ENCODE results near the gene ENPP7.

ENPP7 gene

DNA sequence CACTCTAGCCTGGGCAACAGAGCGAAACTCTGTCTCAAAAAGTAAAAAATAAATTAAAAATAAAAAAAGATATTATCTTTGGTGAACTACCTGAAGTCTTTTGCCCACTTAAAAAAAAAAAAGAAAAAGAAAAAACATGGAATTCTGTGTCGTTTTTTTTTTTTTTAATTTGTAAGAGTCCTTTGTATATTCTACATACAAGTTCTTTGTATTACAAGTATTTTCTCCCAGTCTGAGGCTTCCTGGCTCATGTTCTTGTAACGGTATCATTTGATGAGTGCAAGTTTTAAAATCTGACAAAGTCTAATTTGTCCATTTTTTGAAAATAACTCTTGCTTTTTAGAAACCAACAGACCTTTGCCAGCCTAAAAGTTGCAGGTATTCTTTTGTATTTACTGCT is 35.0 kb downstream of the ENPP7 start:
- Histone ChIP-seq H3K36me3 (ENCODE audit: control insufficient read depth in 2 of 2, insufficient read depth in 1 of 2, low read length in 2 of 2) (no peaks in the 10 kb centered on the region), H3K4me3 (ENCODE audit: low read depth, low read length) (no peak overlapping the region), H3K9me3 (ENCODE audit: control insufficient read depth, insufficient read depth, low read depth, low read length) (no peaks in the 10 kb centered on the region), H3K27ac (ENCODE audit: extremely low read depth, low read depth, low read length) (no peak overlapping the region), H3K4me1 (ENCODE audit: control insufficient read depth, insufficient read depth, low read length) (no peaks in the 10 kb centered on the region)
- TF ChIP-seq, protein P1, sequence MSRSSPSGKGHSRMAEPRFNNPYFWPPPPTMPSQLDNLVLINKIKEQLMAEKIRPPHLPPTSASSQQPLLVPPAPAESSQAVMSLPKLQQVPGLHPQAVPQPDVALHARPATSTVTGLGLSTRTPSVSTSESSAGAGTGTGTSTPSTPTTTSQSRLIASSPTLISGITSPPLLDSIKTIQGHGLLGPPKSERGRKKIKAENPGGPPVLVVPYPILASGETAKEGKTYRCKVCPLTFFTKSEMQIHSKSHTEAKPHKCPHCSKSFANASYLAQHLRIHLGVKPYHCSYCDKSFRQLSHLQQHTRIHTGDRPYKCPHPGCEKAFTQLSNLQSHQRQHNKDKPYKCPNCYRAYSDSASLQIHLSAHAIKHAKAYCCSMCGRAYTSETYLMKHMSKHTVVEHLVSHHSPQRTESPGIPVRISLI (tag by site-specific recombination; IDR thresholded peaks at IDR 0.05): no peak
- TF ChIP-seq ZNF274 (IDR thresholded peaks at IDR 0.05; ENCODE audit: low read length) (no peak), ZNF274 (tag by site-specific recombination; IDR thresholded peaks at IDR 0.05; ENCODE audit: borderline replicate concordance) (no peak), ZNF311 (tag by site-specific recombination; IDR thresholded peaks at IDR 0.05; ENCODE audit: borderline replicate concordance) (no peak), BCL11A (tag by site-specific recombination; IDR thresholded peaks at IDR 0.05; ENCODE audit: low read depth) (no peak), ZNF223 (tag by site-specific recombination; IDR thresholded peaks at IDR 0.05) (no peak), ZNF843 (tag by site-specific recombination; IDR thresholded peaks at IDR 0.05) (no peak), MYNN (tag by site-specific recombination; IDR thresholded peaks at IDR 0.05; ENCODE audit: borderline replicate concordance) (no peak), ZNF433 (tag by site-specific recombination; IDR thresholded peaks at IDR 0.05; ENCODE audit: low read depth) (no peak), ZNF302 (tag by site-specific recombination; IDR thresholded peaks at IDR 0.05; ENCODE audit: low read depth) (no peak), TRIM28 (IDR thresholded peaks at IDR 0.05; ENCODE audit: borderline replicate concordance, low read length) (no peak), SALL2 (tag by site-specific recombination; IDR thresholded peaks at IDR 0.05; ENCODE audit: borderline replicate concordance) (no peak), ZNF174 (tag by site-specific recombination; IDR thresholded peaks at IDR 0.05) (no peak), ZNF658 (tag by site-specific recombination; IDR thresholded peaks at IDR 0.05) (no peak), GLIS1 (tag by site-specific recombination; IDR thresholded peaks at IDR 0.05) (no peak), FEZF1 (tag by site-specific recombination; IDR thresholded peaks at IDR 0.05) (no peak)
- TF ChIP-seq, protein P2, sequence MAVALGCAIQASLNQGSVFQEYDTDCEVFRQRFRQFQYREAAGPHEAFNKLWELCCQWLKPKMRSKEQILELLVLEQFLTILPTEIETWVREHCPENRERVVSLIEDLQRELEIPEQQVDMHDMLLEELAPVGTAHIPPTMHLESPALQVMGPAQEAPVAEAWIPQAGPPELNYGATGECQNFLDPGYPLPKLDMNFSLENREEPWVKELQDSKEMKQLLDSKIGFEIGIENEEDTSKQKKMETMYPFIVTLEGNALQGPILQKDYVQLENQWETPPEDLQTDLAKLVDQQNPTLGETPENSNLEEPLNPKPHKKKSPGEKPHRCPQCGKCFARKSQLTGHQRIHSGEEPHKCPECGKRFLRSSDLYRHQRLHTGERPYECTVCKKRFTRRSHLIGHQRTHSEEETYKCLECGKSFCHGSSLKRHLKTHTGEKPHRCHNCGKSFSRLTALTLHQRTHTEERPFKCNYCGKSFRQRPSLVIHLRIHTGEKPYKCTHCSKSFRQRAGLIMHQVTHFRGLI (tag by site-specific recombination; IDR thresholded peaks at IDR 0.05): no peak
- POLR2A ChIA-PET: no interaction called here
- CTCF ChIA-PET: no interaction called here

DNA sequence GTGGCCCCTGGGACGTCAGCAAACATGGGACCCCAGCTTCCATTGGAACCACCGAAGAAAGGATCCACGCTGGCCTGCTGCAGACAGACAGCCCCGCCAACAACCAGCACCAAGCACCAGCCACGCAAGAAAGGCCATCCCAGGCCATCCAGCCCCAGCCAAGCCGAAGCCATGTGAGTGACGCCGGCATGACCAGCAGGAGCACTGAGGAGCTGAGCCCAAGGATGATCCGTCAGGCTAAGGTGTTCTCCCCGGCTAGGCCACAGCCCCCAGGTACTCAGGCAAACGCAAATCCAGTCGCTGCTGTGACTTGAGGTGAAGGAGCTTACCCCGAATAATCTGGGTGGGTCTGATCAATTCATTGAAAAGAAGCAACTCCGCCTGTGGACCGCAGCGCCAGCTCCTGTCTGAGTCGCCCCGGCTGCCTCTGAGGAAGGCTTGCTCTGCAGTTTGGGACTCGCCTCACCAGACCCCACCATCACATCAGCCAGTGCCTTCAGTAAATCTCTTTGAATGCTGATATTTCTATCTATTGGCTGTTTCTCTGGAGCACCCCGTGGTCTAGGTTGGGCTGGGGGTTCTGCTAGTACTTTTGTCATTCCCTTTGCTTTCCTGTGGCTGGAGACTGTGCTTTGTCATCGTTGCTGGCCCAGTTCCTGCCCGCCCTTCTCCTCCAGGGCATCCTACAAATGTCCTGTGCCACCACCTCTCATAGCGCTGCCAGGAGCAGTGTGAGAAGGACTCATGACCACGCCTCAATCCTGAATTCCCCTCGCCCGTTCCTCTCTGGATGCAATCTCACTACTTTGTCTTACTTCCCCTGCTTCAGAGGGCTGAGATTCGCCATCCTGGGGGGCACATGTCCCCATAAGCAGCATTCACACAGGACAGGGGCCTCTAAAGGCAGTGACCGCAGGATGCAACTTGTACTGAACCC is 39.1 kb downstream of the ENPP7 start:
- Histone ChIP-seq H3K27ac (ENCODE audit: extremely low read depth, low read depth, low read length) (no peak overlapping the region), H3K36me3 (ENCODE audit: control insufficient read depth in 2 of 2, insufficient read depth in 1 of 2, low read length in 2 of 2) (no peaks in the 10 kb centered on the region), H3K4me3 (ENCODE audit: low read depth, low read length) (no peak overlapping the region), H3K4me1 (ENCODE audit: control insufficient read depth, insufficient read depth, low read length) (no peaks in the 10 kb centered on the region), H3K9me3 (ENCODE audit: control insufficient read depth, insufficient read depth, low read depth, low read length) (no peaks in the 10 kb centered on the region)
- TF ChIP-seq ZXDB (tag by site-specific recombination; IDR thresholded peaks at IDR 0.05): no peak
- TF ChIP-seq ZNF37A (tag by site-specific recombination; IDR thresholded peaks at IDR 0.05): no peak
- TF ChIP-seq, protein P3, sequence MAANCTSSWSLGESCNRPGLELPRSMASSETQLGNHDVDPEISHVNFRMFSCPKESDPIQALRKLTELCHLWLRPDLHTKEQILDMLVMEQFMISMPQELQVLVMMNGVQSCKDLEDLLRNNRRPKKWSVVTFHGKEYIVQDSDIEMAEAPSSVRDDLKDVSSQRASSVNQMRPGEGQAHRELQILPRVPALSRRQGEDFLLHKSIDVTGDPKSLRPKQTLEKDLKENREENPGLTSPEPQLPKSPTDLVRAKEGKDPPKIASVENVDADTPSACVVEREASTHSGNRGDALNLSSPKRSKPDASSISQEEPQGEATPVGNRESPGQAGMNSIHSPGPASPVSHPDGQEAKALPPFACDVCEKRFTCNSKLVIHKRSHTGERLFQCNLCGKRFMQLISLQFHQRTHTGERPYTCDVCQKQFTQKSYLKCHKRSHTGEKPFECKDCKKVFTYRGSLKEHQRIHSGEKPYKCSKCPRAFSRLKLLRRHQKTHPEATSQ (tag by site-specific recombination; IDR thresholded peaks at IDR 0.05): no peak
- TF ChIP-seq ZNF623 (tag by site-specific recombination; IDR thresholded peaks at IDR 0.05): no peak
- TF ChIP-seq ZNF155 (tag by site-specific recombination; IDR thresholded peaks at IDR 0.05): no peak
- TF ChIP-seq ZNF544 (tag by site-specific recombination; IDR thresholded peaks at IDR 0.05): no peak
- no peak for TF ChIP-seq HOXC10 (CRISPR knock-in tag; IDR thresholded peaks at IDR 0.05)
- TF ChIP-seq ZNF785 (tag by site-specific recombination; IDR thresholded peaks at IDR 0.05): no peak
- no peak for TF ChIP-seq FEZF1 (tag by site-specific recombination; IDR thresholded peaks at IDR 0.05)
- no peak for TF ChIP-seq REPIN1 (tag by site-specific recombination; IDR thresholded peaks at IDR 0.05; ENCODE audit: low read depth)
- TF ChIP-seq ZNF843 (tag by site-specific recombination; IDR thresholded peaks at IDR 0.05): no peak
- no peak for TF ChIP-seq ZNF837 (tag by site-specific recombination; IDR thresholded peaks at IDR 0.05)
- no peak for TF ChIP-seq ZBTB17 (tag by site-specific recombination; IDR thresholded peaks at IDR 0.05)
- TF ChIP-seq, protein P4, sequence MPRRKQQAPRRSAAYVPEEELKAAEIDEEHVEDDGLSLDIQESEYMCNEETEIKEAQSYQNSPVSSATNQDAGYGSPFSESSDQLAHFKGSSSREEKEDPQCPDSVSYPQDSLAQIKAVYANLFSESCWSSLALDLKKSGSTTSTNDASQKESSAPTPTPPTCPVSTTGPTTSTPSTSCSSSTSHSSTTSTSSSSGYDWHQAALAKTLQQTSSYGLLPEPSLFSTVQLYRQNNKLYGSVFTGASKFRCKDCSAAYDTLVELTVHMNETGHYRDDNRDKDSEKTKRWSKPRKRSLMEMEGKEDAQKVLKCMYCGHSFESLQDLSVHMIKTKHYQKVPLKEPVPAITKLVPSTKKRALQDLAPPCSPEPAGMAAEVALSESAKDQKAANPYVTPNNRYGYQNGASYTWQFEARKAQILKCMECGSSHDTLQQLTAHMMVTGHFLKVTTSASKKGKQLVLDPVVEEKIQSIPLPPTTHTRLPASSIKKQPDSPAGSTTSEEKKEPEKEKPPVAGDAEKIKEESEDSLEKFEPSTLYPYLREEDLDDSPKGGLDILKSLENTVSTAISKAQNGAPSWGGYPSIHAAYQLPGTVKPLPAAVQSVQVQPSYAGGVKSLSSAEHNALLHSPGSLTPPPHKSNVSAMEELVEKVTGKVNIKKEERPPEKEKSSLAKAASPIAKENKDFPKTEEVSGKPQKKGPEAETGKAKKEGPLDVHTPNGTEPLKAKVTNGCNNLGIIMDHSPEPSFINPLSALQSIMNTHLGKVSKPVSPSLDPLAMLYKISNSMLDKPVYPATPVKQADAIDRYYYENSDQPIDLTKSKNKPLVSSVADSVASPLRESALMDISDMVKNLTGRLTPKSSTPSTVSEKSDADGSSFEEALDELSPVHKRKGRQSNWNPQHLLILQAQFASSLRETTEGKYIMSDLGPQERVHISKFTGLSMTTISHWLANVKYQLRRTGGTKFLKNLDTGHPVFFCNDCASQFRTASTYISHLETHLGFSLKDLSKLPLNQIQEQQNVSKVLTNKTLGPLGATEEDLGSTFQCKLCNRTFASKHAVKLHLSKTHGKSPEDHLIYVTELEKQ (tag by site-specific recombination; IDR thresholded peaks at IDR 0.05; ENCODE audit: borderline replicate concordance): no peak
- POLR2A ChIA-PET: no interaction called here
- CTCF ChIA-PET: interaction anchor here (1.3 kb wide), 1 partner anchor 20 kb away, joined by 4 read pairs; no protein-coding TSS in a partner anchor

Measured in HEK293 (cell line).